ENCODE measurements around the gene EMSY. TPM values are rescaled to one million over a fixed set of nuclear protein-coding genes. Genes with fewer than 3 reads are reported as not detected.

Gene EMSY
- total and polyA plus RNA-seq, 9 of the 15 experiments (the other 6 are each of a cell fraction or from before 2014, with no cell fraction given), result 12.7 to 25.4 (median 17.9) TPM

GRCh38 chr11:76587820-76588454 is 143.1 kb downstream of the EMSY start:
- Histone ChIP-seq H3K4me3 (no peak overlapping the region), H2AFZ (ENCODE audit: low read depth, low read length) (peak overlapping the region; percentile 41), H3K9ac (ENCODE audit: insufficient read depth in 1 of 2, low read depth in 2 of 2, low read length in 2 of 2) (no peak overlapping the region), H3K9me3 (replicated peaks; ENCODE audit: control insufficient read depth, insufficient read depth, low read depth, low read length) (no peaks in the 10 kb centered on the region), H3K79me2 (ENCODE audit: control insufficient read depth, insufficient read depth, low read length) (no peaks in the 10 kb centered on the region), H3K4me1 (replicated peaks in 1 of 2; ENCODE audit: control insufficient read depth in 2 of 2, insufficient read depth in 2 of 2, low read length in 2 of 2) (peaks cover 0 to 11% of the 10 kb centered on the region in 2 experiments; a peak in 1 of 5 replicates), H3K27me3 (ENCODE audit: control insufficient read depth in 2 of 2, insufficient read depth in 2 of 2, low read length in 2 of 2) (peaks cover 0 to 16% of the 10 kb centered on the region in 2 experiments; a peak in 2 of 5 replicates), H3K36me3 (ENCODE audit: control insufficient read depth, insufficient read depth, low read length) (no peaks in the 10 kb centered on the region), H3K9me1 (ENCODE audit: control insufficient read depth, insufficient read depth, low read length) (no peaks in the 10 kb centered on the region), H4K20me1 (replicated peaks; ENCODE audit: control insufficient read depth, insufficient read depth, low read length) (no peaks in the 10 kb centered on the region), H3K27ac (ENCODE audit: extremely low read depth, low read depth, low read length) (no peak overlapping the region), H3K4me2 (ENCODE audit: insufficient read depth, low read length) (no peak overlapping the region)
- WGBS (ENCODE audit: insufficient coverage, low coverage, missing lambda C conversion rate), result 27% methylated on average over 5 of the region's 5 CpGs
- ChIA-PET CTCF (ENCODE audit: low intra/inter-chr PET ratio) (no interaction called here), POLR2A (interaction anchor here (0.5 kb wide), 1 partner anchor 18 kb away, joined by 3 read pairs; no protein-coding TSS in a partner anchor)
- intact Hi-C loops (cut with micrococcal nuclease), result no loop called here
- DNase-seq (ENCODE audit: extremely low read depth in 1 of 4, low spot score in 3 of 4) (no peak), FAIRE-seq (no peak), ATAC-seq (no peak)
- BruUV-seq (replicated peaks), result no TSS peak
- TF ChIP-seq ZKSCAN1 (IDR thresholded peaks at IDR 0.05; ENCODE audit: low read depth, low read length), result peak; percentile 91
- TF ChIP-seq PRDM10 (IDR thresholded peaks at IDR 0.05; ENCODE audit: partially characterized antibody), result no peak
- in situ Hi-C loops (cut with MboI), result no loop called here

Data from K562 (cell line).